ENCODE measurements around the gene HIVEP3.

HIVEP3 gene

DNA sequence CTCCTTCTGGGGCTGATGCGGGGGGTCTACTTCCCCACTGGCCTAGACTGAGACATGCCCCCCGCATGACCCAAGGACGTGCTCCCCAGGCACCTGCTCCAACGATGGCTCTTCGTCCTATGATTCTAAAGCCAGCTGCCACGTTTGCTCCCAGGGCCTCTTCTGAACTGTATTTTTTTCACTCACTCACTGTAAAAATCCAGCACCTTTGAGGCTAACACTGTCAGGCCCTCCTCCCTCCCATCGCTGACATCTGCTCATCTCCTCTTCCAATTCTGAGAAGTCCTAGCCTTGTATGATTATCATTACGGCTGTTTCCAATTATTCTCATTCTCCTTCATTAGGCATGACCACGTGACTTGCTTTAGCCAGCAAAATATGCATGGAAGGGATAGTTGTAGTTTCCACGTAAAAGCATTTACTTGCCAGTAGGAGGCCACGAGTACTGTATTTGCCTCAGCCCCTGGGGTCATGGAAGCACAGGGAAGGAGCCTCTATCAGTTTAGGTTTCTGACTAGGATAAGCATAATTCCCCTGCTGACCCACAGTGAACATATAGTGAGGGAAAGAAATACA lies 415.1 kb downstream of the HIVEP3 start:
- no peak for DNase-seq

DNA sequence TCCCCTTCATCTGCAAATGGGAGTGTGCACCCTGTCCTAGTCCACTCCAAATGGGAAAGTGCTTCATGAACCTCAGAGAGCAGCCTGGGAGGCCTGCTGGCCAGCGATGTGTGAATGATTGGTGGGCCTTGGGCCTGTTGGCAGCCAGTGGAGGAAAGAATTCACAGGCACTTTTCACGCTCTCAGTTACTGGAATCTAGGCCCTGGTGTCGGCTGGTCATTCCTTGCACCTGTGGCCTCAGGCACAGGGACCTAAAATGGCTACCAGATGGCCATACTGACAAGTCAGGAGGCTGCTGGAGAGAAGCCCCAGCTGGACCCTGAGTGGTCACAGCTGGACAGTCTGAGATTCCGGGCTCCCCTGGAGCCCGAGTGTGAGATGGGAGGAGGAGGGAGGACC lies 415.8 kb downstream of the HIVEP3 start:
- no peak for DNase-seq

DNA sequence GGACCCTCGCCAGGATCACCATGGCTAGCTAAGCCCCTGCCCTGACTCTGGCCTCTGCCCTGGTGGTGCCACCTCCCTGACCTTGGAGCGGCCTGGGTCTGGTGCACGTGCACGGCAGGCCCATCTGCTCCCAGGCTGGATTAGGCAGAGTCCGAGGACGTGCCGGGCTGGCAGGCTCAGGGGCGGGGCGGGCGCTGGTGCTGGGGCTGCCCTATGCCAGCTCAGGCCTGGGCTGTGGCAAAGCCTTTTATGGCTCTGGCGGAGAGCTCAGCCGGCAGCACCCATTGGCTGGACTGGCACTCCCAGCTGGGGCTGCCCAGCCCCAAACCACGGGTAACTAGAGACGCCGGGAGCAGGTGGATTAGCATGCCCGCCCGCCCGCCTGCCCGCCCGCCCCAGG lies 417.1 kb downstream of the HIVEP3 start:
- DNase-seq = peak; percentile 100

DNA sequence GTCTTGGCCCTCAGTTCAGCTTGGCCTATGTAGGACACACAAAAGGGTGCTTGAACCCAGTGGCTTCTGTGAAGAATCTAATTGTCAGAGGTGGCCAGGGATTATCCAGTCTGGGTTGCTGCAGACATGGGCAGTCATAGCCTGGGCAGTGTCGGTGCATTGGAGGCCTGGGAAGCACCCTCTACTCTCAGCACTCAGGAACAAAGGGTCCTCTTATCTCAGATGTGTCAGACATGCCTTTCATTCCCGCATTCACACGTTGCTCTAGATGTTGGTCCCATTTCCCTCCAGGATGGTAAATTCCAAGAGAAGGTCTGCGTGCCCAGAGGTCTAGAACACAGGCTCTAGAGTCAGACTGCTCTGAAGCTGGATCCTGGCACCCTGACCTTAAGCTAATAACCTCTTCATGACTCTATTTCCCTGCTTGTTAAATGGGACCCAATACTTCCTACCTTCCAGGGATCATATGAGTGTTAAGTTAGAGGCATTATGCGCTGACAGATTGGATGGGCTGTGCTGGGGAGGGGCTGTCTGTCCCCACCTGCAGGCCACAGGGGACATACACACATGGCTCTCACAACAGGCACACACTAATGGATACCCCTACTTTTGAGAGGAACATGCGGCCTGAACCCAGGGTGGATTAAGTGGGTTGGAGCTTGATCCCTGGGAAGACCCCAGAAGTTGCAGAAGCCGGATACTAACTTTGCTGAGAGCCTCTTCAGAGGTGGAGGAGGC lies 417.8 kb downstream of the HIVEP3 start:
- no peak for DNase-seq

DNA sequence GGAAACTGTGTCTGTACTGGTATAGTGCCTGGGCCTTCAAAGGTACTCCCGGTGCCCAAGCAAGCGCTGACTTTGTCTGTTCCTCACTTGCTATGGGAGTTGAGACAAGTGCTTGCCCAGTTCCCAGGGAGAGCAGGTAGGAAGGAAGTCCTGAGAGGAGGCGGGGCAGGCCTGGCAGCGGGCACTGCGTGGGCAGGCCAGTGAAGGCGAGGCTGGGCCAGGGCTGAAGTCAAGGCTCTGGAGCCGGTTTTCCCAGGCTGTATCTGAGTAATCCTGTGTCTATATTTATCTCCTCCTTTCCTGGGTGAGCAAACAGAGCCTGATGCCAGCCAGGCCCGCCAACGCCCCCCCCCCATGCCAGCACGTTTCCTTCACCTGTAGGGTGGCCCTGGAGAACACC lies 418.3 kb downstream of the HIVEP3 start:
- peak; percentile 100 for DNase-seq

DNA sequence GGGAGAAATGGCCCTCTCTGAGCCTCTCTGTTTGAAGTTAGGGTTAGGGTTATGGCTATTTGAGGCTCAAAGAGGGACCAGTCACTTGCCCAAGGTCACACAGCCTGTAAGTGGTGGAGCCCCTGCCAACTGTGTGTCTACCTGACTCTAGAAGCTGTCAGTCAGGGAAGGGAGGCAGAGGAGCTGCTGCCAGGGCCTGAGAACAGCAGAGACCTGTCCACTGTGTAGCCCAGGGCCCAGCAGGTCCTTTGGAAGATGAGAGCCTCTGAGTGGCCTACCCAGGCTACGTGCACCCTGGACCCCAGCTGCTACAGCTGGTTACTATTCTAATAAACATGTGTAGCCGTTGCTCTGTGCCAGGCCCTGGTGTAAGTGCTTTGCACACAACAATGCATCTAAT lies 419.1 kb downstream of the HIVEP3 start:
- peak; percentile 75 for DNase-seq

DNA sequence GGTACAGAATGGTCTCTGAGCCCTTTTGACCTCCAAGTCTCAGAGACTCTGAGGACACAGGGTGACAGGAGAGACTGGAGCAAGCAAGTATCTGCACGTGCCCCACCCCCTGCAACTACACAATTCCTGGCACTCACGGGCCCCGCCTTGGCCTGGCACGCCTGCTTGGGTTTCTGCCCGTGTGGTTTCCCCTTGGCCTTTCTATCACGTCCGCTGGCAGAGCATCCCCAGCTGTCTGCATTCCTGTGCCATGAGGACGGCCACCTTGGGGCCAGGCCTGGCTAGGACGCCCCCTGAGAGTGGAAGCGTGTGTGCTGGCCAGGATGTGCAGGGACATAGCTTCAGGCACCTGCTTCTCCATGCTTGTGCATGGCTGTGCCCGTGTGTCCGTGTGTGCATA lies 419.9 kb downstream of the HIVEP3 start:
- DNase-seq = peak; percentile 98

DNA sequence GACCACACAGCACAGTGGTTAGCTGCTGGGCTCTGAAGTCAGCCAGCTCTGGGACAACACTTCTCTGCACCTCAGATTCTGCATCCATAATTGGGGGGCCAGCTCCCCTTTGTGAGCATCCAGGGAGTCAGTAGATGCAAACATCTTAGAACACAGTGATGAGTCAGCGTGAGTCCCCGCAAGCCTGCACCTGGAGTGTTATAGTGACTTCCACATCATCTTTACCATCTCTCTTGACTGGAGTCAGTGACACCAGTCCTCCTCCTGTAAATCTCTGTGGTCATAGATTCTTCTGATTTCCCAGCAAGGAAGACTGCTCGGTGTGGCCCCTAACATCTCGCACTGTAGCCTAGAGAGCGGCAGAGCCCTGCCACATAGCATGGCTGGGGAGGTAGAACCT lies 420.3 kb downstream of the HIVEP3 start:
- no peak for DNase-seq

DNA sequence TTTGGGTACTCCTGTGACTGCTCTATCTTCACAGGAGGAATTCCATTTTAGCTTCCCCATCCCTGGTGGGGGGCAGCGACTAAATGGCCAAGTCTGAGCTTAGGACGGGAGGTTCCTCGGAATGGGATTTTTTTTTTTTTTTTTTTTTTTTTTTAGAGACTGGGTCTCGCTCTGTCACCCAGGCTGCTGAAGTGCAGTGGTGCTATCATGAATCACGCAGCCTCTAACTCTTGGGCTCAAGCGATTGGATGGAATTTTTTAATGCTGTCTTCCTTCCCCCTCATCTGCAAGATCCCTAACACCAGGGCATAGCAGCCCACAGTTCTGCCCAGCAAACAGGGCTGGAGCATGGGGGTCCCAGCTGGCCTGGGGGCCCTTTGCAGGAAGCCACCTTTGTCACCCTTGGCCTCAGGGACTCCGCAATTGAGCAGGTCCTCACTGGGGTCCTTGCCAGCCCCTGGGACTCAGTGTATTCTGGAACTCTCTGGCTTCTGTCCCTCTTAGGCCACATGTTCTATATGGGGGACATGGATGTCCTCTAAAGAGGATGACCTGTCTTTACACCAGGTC lies 421.2 kb downstream of the HIVEP3 start:
- DNase-seq = no peak

DNA sequence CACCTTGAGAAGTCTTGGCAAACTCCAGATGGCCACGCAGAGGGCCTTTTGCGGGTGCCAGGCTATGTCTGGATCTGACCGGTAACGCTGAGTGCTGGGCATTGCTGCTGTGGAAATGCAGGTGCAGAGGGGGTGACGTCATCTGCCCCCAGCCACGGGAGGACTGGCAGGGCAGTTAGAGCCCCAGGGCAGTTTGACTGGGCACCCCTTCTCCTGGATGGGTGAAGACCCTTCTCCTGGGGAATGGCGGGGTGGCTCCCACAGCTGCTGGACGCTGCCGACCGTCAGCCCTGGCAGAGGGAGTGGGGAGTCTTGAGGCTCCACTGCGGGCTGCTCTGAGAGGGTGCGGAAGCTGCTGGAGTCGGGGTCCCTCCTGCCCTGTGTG lies 421.7 kb downstream of the HIVEP3 start:
- peak; percentile 96 for DNase-seq

DNA sequence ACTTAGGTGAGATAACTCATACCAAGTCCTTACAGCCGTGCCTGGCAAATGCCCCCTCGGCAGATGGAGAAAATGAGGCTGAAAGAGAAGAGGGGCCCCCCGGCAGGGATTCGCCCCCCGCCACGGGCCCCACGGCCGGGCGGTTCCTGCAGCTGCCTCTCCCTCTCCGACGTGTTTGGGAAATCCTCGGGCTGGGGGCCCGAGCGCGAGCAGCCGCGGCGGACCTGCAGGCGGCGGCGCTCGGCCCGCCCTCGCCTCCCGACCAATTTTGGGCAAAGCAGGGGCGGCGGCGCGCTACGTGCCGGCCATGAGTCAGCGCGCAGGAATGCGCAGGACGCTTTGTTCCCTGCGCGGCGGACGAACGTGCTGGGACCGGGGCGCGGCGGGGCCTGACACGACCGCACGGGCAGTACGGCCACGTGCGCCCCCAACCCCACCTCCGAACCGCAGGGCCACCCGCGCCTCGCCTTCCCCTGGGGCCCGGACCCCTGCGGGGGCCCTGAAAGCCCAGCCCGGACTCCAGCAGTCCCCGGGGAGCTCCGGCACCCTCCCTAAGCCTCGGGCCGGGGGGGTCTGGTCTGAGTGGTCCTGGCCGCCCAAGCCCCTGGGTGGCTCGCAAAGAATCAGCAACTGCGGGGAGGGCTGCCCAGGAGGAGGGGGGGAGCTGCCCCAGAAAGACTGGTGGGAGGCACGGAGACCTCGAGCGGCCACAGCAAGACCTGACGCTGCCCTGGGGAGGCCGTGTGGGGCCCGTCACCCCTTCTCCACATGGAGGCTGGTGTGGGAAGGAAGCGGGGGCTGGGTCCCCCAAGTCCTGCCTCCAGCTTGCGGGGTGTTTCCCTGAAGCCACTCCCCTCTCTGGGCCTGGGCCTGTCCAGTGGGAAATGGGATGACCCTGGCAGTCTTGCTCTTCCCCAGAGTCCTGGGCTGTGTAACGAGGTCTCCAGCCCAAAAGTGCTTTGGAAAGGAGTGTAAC lies 422.4 kb downstream of the HIVEP3 start:
- peak; percentile 90 for DNase-seq

DNA sequence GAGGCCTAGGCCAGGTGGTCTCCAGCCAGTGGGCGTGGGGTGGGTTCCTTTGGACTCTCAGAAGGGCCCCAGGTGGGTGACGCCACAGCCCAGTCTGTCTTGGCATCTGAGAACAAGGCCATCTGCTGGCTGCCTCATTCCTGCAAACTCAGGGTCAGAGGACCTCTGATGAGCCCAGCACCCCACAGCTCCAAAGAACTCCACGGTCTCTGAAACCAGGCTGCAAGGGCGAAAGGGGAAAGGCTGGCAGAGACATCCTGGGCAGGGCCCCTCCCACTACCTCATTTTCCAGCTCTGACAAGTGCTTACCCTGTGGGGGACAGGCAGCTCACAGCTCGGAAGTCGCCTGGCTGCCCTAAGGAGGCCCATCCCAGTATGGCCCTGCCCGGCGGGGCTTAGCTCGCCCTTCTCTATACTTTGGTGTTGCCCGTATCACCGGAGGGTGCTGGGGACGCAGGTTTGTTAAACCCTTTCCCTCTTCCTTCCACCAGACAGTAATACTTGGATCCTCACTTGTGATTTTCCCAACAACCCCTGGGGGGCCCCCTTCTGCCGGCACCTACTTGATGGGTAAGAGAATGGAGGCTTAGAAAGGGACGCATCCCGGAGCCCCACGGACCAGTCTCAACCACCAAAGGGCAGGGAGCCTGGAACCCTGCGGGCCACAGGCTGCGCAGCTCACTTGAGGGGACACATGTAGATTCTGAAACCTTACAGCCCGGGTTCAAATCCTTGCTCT lies 423.3 kb downstream of the HIVEP3 start:
- DNase-seq = no peak

DNA sequence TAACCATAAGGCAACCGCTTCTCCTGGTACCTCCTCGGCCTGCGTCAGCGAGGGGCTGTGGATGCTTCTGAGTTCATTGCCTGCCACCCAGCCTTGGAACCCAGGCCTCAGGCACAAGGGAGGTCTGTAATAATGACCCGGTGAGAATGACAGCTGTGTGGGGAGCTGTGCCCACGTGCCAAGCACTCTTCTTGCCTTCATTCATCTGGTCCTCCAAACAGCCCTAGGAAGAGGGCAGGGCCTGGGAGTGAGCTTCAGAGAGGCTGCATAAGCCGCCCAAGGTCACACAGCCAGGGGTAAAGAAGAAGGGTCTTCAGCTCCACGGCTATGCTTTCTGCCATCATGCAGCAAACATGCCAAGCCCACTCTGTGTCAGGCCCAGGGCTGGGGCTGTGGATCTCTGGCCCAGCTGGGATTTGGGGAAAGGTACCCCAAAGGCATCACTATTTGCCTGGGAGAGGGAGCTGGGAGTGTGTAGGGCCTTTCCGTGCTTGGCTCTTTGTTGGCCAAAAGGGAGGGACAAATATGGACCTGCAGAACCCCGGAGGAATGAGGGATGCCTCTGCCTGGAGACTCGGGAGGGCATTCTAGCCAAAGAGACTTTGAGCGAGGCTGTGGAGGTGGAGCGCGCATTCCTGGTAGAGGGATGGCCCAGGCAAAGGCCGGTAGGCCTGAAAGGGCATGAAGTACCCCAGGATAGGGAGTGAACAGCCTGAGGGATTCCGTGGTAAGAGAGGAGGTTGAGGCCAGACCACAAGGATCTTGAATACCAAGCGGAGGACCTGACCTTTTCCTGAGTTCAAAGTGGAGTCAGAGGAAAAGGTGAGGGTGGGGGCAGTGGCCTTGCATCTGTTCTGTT lies 424.1 kb downstream of the HIVEP3 start:
- DNase-seq = no peak

DNA sequence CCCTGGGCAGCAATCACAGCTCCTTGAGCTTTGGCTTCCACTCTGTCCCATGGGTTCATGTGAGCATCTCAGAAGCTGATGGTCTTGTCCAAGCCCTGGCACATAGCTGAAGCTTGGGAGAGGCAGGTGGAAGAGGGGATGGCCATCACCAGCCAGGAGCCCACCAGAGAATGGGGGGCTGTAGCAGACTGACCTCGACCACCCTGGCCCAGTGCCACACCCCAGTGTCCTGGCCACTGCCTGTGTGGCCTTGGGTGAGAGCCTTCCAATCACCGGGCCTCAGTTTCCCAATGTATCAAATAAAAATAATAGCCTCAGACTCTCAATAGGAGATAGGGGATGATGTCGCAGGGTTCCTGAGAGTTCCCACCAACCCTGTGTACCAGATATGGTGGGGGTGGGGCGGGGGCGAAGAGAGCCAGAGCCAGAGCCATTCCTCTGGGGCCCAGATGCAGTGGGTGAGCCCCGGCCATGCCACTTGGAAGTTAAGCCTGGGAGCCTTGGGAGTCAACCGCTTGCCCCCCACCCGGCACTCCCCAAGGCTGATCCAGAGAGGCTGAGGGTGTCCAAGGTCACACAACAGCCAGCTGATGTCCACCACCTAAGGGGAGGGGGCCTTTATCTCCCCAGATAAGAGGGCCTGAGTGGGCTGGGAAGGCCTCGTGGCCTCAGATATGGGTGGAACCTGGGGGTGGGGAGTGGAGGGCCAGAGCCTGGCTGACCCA lies 424.9 kb downstream of the HIVEP3 start:
- no peak for DNase-seq

DNA sequence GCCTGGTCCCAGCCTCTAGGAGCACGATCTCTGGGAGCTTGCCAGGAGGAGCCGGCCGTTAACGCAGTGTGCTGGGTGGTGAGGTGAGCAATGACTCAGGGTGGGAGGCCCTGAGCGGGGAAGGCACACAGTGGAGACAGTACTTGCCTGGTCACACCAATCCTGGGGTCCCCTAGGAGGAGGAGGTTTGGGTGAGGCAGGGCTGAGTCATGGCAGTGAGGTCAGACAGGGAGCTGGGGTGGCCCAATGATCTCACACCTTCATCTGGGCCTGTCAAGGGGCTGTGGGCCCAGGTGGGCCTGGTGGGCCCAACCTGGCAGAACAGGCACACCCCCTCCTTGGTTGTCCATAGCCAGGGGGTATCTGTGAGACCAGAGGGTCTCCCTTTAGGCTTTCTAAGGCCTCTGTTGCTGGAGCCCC lies 425.6 kb downstream of the HIVEP3 start:
- DNase-seq = peak; percentile 53

DNA sequence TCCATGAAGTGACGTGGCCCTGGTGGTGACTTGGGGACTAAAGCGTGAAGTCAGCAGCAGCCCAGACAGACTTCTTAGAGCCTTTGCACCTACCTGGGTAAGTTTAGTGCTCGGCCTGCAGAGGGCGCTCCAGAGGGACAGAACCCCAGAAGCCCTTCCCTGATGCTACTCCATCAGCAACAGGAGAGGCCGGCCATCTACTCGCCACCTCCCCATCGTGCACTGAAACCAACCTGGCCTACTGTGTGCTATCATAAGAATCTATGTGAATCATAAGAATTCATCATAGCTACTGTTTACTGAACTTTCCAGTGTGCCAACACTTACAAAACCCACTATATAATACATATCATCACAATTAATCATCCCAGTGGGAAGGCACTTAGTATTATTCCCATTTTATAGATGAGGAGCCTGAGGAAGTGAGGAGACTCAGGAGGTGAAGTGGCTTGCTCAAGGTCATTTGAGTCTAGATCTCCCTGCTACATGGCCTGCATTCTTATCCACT lies 426.3 kb downstream of the HIVEP3 start:
- DNase-seq = peak; percentile 77

DNA sequence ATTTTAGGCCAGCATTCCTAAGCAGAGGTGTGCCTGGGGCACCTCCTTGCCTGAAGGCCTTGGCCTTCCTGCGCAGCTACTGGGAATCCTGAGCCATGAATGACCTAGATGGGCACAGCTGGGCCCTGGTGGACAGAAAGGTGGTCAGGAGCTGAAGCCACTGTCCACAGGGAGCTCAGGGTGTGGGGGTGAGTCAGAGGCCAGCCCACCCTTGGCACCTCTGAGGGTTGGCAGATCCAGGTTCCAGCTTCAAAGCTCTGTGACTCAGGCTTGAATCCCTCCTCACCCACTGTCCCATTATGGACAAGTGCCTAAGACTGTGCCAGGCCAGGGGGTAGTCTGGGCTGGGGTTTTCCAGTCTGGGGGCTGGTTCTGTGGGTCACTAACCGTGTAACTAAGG lies 427.8 kb downstream of the HIVEP3 start:
- no peak for DNase-seq

DNA sequence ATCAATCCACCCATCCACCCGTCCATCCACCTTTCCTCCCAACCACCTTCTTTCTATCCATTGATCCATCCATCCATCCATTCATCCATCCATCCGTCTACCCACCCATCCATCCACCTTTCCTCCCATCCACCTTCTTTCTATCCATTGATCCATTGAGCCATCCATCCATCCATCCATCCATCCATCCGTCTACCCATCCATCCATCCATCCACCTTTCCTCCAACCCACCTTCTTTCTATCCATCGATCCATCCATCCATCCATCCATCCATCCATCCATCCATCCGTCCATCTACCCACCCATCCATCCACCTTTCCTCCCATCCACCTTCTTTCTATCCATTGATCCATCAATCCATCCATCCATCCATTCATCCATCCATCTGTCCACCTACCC lies 429.2 kb downstream of the HIVEP3 start:
- DNase-seq = no peak

DNA sequence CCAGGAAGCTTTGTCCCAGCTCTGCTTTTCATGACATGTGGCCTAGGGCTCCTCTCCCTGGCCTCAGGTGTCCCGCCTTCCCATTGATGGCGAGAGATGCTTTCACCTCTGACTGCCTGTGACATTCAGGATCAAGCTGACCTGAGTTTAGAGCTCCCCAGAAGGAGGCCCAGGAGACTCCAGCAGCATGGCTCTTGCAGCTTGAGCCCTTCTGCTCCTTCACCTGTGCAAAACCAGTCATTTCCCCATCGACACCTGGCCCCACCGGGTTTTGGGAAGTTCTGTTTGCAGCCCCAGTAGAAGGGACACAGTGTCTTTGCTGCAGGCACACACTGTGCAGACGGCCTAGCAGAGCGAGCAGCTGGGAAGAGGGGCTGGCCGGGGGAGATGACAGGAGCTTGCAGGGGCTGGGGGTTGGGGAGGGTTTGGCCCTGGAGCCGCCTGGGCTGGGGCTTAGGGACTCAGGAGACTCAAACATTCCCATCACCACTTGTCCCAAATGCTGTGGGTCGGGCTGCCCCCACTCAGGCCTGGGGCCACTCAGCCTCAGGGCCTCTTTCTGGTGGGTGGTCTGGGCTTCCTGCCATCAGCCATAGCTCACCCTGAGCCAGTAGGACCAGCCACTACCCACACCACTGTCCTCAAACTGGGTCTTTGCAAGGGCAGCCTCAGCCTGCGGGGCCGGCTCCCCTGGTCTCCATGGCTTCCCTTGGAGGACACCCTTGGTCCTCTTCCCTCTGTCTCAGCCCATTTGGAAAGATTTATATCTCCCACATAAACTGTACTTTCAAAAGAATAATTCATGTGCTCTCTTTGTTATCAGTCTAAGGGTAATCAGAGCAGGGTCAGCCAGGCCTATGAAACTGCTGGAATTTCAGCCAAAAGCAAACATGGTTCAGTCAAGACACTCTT lies 430.4 kb downstream of the HIVEP3 start:
- no peak for DNase-seq
